Neural crest cell (in vitro differentiated cells): ENCODE measurements around the gene MZT2A. TPM values are rescaled to one million over a fixed set of nuclear protein-coding genes. Genes with fewer than 3 reads are reported as not detected.
A peak's percentile ranks its signal among the peaks of the same experiment; 100 is the strongest.
"Not testable (repeated sequence)": the region's sequence is repeated elsewhere in the genome, so short reads cannot be mapped to it uniquely, and the experiment has no call there.

Experiments used
- DNase-seq: peaks from one replicate; pipeline ENCODE4 v3.0.0; 2021; ENCODE audit warnings: low read depth, mixed read lengths, low spot score
- H3K27ac Mint-ChIP-seq: one replicate; pipeline ENCODE4 v1.8.0; 2021; ENCODE audit warnings: mild to moderate bottlenecking, mixed read lengths; ENCODE audit not compliant: unreplicated experiment
- H3K27me3 Mint-ChIP-seq: 2 replicates; pipeline ENCODE4 v1.8.0; 2021; ENCODE audit warnings: low read depth, mild to moderate bottlenecking, mixed read lengths
- H3K36me3 Mint-ChIP-seq: 2 replicates; pipeline ENCODE4 v1.8.0; 2021; ENCODE audit warnings: low read depth, mild to moderate bottlenecking, mixed read lengths
- H3K4me1 Mint-ChIP-seq: 2 replicates; pipeline ENCODE4 v1.8.0; 2021; ENCODE audit warnings: mixed read lengths
- H3K4me3 Mint-ChIP-seq: one replicate; pipeline ENCODE4 v1.8.0; 2021; ENCODE audit warnings: mild to moderate bottlenecking, mixed read lengths
- H3K9me3 Mint-ChIP-seq: 2 replicates; pipeline ENCODE4 v1.8.0; 2021; ENCODE audit warnings: mixed read lengths
- total RNA-seq: library from RNA; stranded (reverse); gene quantifications from 2 replicates; pipeline ENCODE4 v1.2.1, GENCODE V29; 2021
- TF ChIP-seq, protein P1 (sequence below): fragments of 200-600 bp; sonication (generic); conservative IDR thresholded peaks from 2 replicates; pipeline ENCODE4 v1.5.0; 2021; ENCODE audit warnings: antibody characterized with exemption, mild to moderate bottlenecking

MZT2A gene
- total RNA-seq, 1 donor from 2014 or later, result 114 TPM

DNA sequence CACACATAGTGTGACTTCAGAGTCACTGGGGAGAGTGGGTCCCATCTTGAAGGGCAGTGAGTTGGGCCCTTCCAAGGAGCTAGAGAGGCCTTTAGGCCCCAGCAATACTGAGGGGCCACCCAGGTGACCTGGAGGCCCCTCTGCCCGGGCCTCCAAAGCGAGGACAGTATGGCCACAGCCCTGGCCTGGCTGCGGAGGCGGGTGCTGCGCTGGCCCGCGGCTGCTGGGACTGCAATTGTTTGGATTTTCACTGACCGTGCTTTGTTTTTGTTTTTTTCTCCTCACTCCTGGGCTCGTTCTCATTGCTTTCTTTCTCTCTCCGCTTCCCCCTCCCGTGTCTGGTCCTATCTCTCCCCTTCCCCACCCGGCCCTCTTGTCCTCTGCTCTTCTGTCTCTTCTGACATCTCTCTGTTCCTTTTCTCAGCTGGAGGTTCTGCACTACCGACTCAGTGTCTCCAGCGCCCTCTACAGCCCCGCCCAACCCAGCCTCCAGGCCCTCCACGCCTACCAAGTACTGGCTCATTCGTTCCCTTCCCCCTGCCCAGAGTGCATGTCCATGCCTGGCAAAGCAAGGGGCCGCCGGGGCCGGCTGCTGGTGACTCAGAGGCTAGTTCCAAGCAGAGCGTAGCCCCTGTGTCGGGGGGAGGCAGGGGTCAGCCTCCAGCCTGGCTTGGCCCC, 19.2 kb upstream of the MZT2A start:
- H3K27ac Mint-ChIP-seq, H3K27me3 Mint-ChIP-seq, DNase-seq, H3K36me3 Mint-ChIP-seq, H3K9me3 Mint-ChIP-seq, H3K4me1 Mint-ChIP-seq: not testable (repeated sequence)
- H3K4me3 Mint-ChIP-seq, result peak overlapping the region; percentile 38

DNA sequence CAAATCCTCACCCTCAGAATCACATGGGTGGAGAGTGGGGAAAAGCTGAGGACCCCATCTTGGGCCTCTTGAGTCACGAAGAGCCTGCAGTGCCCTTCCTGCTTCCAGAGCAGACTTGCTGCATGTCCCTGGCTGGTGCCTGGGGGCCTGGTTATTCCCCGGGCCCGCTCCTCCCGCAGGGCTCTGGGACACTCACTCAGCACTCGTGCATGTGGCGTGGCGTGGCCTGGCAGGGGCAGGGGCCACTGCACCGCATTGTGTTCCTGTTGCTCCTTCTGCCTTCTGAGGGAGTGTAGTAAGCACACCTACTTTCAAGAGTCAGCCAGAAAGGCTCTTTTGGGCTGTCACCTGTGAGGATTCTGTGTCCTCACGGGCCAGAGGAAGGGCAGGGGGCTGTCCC, 17.4 kb upstream of the MZT2A start:
- Mint-ChIP-seq H3K27me3 (no peaks in the 10 kb centered on the region), H3K27ac (no peak overlapping the region), H3K4me1 (no peaks in the 10 kb centered on the region), H3K9me3 (no peaks in the 10 kb centered on the region), H3K4me3 (no peak overlapping the region), H3K36me3 (peaks cover 7% of the 10 kb centered on the region)
- TF ChIP-seq, protein P1, sequence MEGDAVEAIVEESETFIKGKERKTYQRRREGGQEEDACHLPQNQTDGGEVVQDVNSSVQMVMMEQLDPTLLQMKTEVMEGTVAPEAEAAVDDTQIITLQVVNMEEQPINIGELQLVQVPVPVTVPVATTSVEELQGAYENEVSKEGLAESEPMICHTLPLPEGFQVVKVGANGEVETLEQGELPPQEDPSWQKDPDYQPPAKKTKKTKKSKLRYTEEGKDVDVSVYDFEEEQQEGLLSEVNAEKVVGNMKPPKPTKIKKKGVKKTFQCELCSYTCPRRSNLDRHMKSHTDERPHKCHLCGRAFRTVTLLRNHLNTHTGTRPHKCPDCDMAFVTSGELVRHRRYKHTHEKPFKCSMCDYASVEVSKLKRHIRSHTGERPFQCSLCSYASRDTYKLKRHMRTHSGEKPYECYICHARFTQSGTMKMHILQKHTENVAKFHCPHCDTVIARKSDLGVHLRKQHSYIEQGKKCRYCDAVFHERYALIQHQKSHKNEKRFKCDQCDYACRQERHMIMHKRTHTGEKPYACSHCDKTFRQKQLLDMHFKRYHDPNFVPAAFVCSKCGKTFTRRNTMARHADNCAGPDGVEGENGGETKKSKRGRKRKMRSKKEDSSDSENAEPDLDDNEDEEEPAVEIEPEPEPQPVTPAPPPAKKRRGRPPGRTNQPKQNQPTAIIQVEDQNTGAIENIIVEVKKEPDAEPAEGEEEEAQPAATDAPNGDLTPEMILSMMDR, result no peak
- no peak for DNase-seq

GRCh38 chr2:131504082-131504750, 12.0 kb upstream of the MZT2A start:
- H3K27ac Mint-ChIP-seq, H3K4me1 Mint-ChIP-seq, H3K36me3 Mint-ChIP-seq, H3K4me3 Mint-ChIP-seq, H3K9me3 Mint-ChIP-seq, H3K27me3 Mint-ChIP-seq, DNase-seq: not testable (repeated sequence)

DNA sequence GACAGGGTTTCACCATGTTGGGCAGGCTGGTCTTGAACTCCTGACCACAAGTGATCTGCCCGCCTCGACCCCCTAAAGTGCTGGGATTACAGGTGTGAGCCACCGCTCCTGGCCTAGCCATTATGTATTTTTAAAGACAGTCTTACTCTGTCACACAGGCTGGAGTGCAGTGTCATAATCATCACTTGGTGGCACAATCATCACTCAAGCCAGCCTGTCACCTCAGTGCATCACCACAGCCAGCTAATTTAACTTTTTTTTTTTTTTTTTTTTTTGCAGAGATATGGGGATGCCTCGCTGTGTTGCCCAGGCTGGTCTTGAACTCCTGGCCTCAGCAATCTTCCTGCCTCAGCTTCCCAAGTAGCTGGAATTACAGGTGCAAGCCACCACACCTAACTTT, 11.4 kb upstream of the MZT2A start:
- H3K36me3 Mint-ChIP-seq, H3K27ac Mint-ChIP-seq, H3K4me1 Mint-ChIP-seq: not testable (repeated sequence)

GRCh38 chr2:131498321-131498973, 6.2 kb upstream of the MZT2A start:
- not testable (repeated sequence) for H3K27me3 Mint-ChIP-seq, H3K36me3 Mint-ChIP-seq

More for the DNA sequence above, 11.4 kb upstream of the MZT2A start:
- H3K9me3 Mint-ChIP-seq, H3K4me3 Mint-ChIP-seq, DNase-seq, H3K27me3 Mint-ChIP-seq: not testable (repeated sequence)

GRCh38 chr2:131495506-131495905, 3.3 kb upstream of the MZT2A start:
- not testable (repeated sequence) for H3K9me3 Mint-ChIP-seq, H3K27ac Mint-ChIP-seq, H3K27me3 Mint-ChIP-seq, DNase-seq, H3K36me3 Mint-ChIP-seq
- Mint-ChIP-seq H3K4me3 (peak overlapping the region; percentile 86), H3K4me1 (peaks cover 18% of the 10 kb centered on the region)

More at GRCh38 chr2:131498321-131498973, 6.2 kb upstream of the MZT2A start:
- H3K27ac Mint-ChIP-seq, H3K9me3 Mint-ChIP-seq, H3K4me1 Mint-ChIP-seq, DNase-seq: not testable (repeated sequence)
- peak overlapping the region; percentile 52 for H3K4me3 Mint-ChIP-seq

DNA sequence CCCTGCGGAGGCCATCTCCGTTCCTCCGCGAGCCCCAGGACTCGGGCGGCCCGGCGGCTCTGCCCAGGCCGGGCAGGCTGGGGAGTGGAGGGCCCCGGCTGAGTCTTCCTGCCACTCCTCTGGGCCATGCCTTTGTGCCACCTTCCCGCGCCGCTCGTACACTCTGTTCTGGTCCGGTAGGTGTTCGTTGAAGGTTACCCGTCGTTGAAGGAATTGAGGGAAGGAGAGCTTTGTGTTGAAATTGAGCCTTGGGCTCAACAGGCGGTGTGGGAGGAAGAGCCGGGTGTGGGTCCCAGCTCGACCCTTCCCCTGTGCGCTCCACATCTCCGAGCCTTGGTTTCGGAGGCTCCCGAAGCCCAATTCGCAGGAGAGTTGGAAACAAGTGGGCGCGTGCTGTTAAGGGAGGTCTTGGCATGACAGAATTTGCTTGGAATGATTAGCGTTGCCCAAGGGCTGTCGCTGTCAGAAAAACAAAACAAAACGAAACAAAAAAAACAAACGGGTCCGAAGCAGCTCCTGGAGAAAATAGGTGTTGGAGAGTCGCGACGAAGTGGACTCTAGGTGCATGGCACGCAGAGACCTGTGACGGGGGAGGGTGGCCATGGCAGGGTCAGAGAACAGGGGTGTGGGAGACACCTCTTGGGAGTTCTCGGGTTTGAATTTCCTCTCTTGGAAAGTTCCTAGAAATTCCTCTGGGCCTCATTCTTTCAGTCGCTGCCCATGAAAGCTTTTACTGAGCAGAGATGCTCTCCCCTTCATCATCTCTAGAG, 1.2 kb upstream of the MZT2A start:
- Mint-ChIP-seq H3K4me3 (peak overlapping the region; percentile 96), H3K36me3 (no peaks in the 10 kb centered on the region), H3K4me1 (peaks cover 21% of the 10 kb centered on the region), H3K27me3 (no peaks in the 10 kb centered on the region), H3K9me3 (no peaks in the 10 kb centered on the region), H3K27ac (peak overlapping the region; percentile 94)
- DNase-seq, result no peak
- TF ChIP-seq, protein P1, result no peak
